PC-3 (cell line): ENCODE results near the gene CAPN3. TPM values are rescaled to one million over a fixed set of nuclear protein-coding genes. Genes with fewer than 3 reads are reported as not detected.

Source experiments
- ATAC-seq: fragments of 200-7000 bp; cut with Tn5 transposase; 2 replicates; pipeline ENCODE4 v1.9.1; 2020; ENCODE audit warnings: mild to moderate bottlenecking, moderate library complexity
- BruUV-seq: library from RNA; stranded (reverse); fragments of 400-500 nt; replicated peaks from 2 replicates; lab custom pipeline; 2021; lab: Mats Ljungman, UMichigan
- CTCF ChIA-PET: fragments of 300-600 bp; sonication (Branson Sonifier 250); formaldehyde crosslinking; loops from one replicate; lab custom pipeline; 2022; ENCODE audit warnings: antibody characterized with exemption; lab: Charles Lee
- POLR2A ChIA-PET: fragments of 300-600 bp; sonication (Branson Sonifier 250); formaldehyde crosslinking; loops from one replicate; lab custom pipeline; 2022; ENCODE audit warnings: antibody characterized with exemption; ENCODE audit not compliant: unreplicated experiment; lab: Charles Lee
- DNase-seq: peaks from one replicate; pipeline ENCODE4 v3.0.0-alpha.2; 2015
- H2AFZ ChIP-seq: fragments of 300-600 bp; sonication (generic); 2 replicates; pipeline ENCODE4 v1.6.0; 2016; ENCODE audit warnings: antibody characterized with exemption, low read length
- H3F3A ChIP-seq: fragments of 300-600 bp; sonication (generic); one replicate; pipeline ENCODE4 v1.6.0; 2017; ENCODE audit warnings: antibody characterized with exemption, low read length, control low read depth, mild to moderate bottlenecking; ENCODE audit not compliant: unreplicated experiment
- H3K27ac ChIP-seq: fragments of 300-600 bp; sonication (generic); 2 replicates; pipeline ENCODE4 v1.5.1; 2016; ENCODE audit warnings: mild to moderate bottlenecking, low read length
- H3K27me3 ChIP-seq: fragments of 300-600 bp; sonication (generic); 2 replicates; pipeline ENCODE4 v1.6.1; 2016; ENCODE audit warnings: low read length, mixed read lengths
- H3K36me3 ChIP-seq: fragments of 300-600 bp; sonication (generic); 2 replicates; pipeline ENCODE4 v1.6.1; 2016; ENCODE audit warnings: low read depth, mixed run types, low read length, mixed read lengths
- H3K4me1 ChIP-seq: fragments of 300-600 bp; sonication (generic); 2 replicates; pipeline ENCODE4 v1.5.1; 2016; ENCODE audit warnings: low read length; ENCODE audit not compliant: insufficient read depth
- H3K4me2 ChIP-seq: fragments of 300-600 bp; sonication (generic); 2 replicates; pipeline ENCODE4 v1.6.0; 2016; ENCODE audit warnings: low read length
- H3K4me3 ChIP-seq: fragments of 300-600 bp; sonication (generic); 2 replicates; pipeline ENCODE4 v1.5.1; 2016; ENCODE audit warnings: mild to moderate bottlenecking, low read length, mixed read lengths
- H3K79me2 ChIP-seq: fragments of 300-600 bp; sonication (generic); 2 replicates; pipeline ENCODE4 v1.6.1; 2017; ENCODE audit warnings: low read length, mixed read lengths
- H3K9ac ChIP-seq: fragments of 300-600 bp; sonication (generic); 2 replicates; pipeline ENCODE4 v1.6.0; 2016; ENCODE audit warnings: mild to moderate bottlenecking, low read length
- H3K9me2 ChIP-seq: fragments of 300-600 bp; sonication (generic); replicated peaks from 2 replicates; pipeline ENCODE4 v1.6.1; 2016; ENCODE audit warnings: mixed run types, low read length, mixed read lengths
- H3K9me3 ChIP-seq: fragments of 300-600 bp; sonication (generic); 2 replicates; pipeline ENCODE4 v1.6.1; 2016; ENCODE audit warnings: low read length, mixed read lengths
- H4K20me1 ChIP-seq: fragments of 300-600 bp; sonication (generic); 2 replicates; pipeline ENCODE4 v1.6.1; 2016; ENCODE audit warnings: low read length, mixed read lengths
- CTCF ChIP-seq: fragments of 300-600 bp; sonication (generic); conservative IDR thresholded peaks from 2 replicates; pipeline ENCODE4 v1.5.1; 2017; ENCODE audit warnings: antibody characterized with exemption, low read depth, mild to moderate bottlenecking, low read length
- EZH2 ChIP-seq: fragments of 300-600 bp; sonication (generic); IDR thresholded peaks from one replicate; pipeline ENCODE4 v1.6.1; 2017; ENCODE audit warnings: antibody characterized with exemption, mild to moderate bottlenecking, low read length; ENCODE audit not compliant: unreplicated experiment
- EZH2phosphoT487 ChIP-seq: fragments of 300-600 bp; sonication (generic); IDR thresholded peaks from 2 replicates; pipeline ENCODE4 v1.6.1; 2018; ENCODE audit warnings: mild to moderate bottlenecking, antibody characterized with exemption, low read length, borderline replicate concordance
- intact Hi-C: fragments of 100-400 bp; cut with micrococcal nuclease; formaldehyde crosslinking; loops from 2 replicates; pipeline ENCODE4 v1.9.0; 2023
- total RNA-seq: library from RNA; depleted of rRNA; stranded (reverse); fragments of >200 nt; gene quantifications from 2 replicates; pipeline ENCODE4 v1.2.3, GENCODE V29; 2014

The CAPN3 gene
- total RNA-seq, 1 experiment from 2014 or later: 0.40 TPM

- Histone ChIP-seq H2AFZ (no peak overlapping the region), H3K4me3 (no peak overlapping the region), H3K9ac (no peak overlapping the region), H3K36me3 (no peaks in the 10 kb centered on the region), H4K20me1 (no peaks in the 10 kb centered on the region), H3K4me2 (no peak overlapping the region), H3K9me2 (no peaks in the 10 kb centered on the region), H3K27me3 (no peaks in the 10 kb centered on the region), H3F3A (no peaks in the 10 kb centered on the region), H3K79me2 (no peaks in the 10 kb centered on the region), H3K27ac (no peak overlapping the region), H3K9me3 (no peaks in the 10 kb centered on the region), H3K4me1 (0 out of 2 replicates have a peak, but pooled peaks cover 8% of the 10 kb centered on the region)
- no peak for DNase-seq
- ATAC-seq: no peak
- ChIA-PET CTCF (interaction anchor here (0.5 kb wide), 1 partner anchor 139 kb away, joined by 5 read pairs; no protein-coding TSS in a partner anchor), POLR2A (no interaction called here)
- no TSS peak for BruUV-seq
- no peak for TF ChIP-seq CTCF
- no peak for TF ChIP-seq EZH2
- TF ChIP-seq EZH2phosphoT487: no peak
- intact Hi-C loops: no loop called here
Observed at GRCh38 chr15:42368096-42368495, 8.8 kb downstream of the CAPN3 start.

- BruUV-seq: no TSS peak
- Histone ChIP-seq H3K27ac (peak overlapping the region; percentile 41), H3K27me3 (no peaks in the 10 kb centered on the region), H2AFZ (peak overlapping the region; percentile 53), H3K9me3 (no peaks in the 10 kb centered on the region), H3K4me1 (0 out of 2 replicates have a peak, but pooled peaks cover 8% of the 10 kb centered on the region), H4K20me1 (no peaks in the 10 kb centered on the region), H3K4me2 (no peak overlapping the region), H3K9ac (0 out of 2 replicates have a peak overlapping the region, but pooled peaks have one; percentile 10), H3K4me3 (no peak overlapping the region), H3F3A (no peaks in the 10 kb centered on the region), H3K9me2 (no peaks in the 10 kb centered on the region), H3K79me2 (no peaks in the 10 kb centered on the region), H3K36me3 (no peaks in the 10 kb centered on the region)
- no peak for TF ChIP-seq EZH2phosphoT487
- peak; percentile 68 for TF ChIP-seq CTCF
- intact Hi-C loops: loop anchor here (1.0 to 5.0 kb wide), 3 partner anchors 98 to 304 kb away; partner anchors contain the start of genes GANC and TMEM87A
- peak; percentile 87 for ATAC-seq
- CTCF ChIA-PET: interaction anchor here (0.6 kb wide), 1 partner anchor 82 kb away, joined by 3 read pairs; no protein-coding TSS in a partner anchor
- DNase-seq: peak; percentile 69
- POLR2A ChIA-PET: interaction anchor here (0.5 kb wide), 1 partner anchor 21 kb away, joined by 5 read pairs; no protein-coding TSS in a partner anchor
Observed at GRCh38 chr15:42371096-42371495, 11.8 kb downstream of the CAPN3 start.

- DNase-seq (no peak), ATAC-seq (no peak)
- no peaks in the 10 kb centered on the region for H3K27me3 ChIP-seq
- H3K79me2 ChIP-seq: no peaks in the 10 kb centered on the region
- intact Hi-C loops: loop anchor here (5.0 kb wide), 1 partner anchor 306 kb away; no protein-coding TSS in a partner anchor
- H2AFZ ChIP-seq: no peak overlapping the region
- no peak overlapping the region for H3K9ac ChIP-seq
- ChIA-PET CTCF (no interaction called here), POLR2A (no interaction called here)
- TF ChIP-seq EZH2 (no peak), EZH2phosphoT487 (no peak), CTCF (no peak)
- no peak overlapping the region for H3K4me3 ChIP-seq
- no peaks in the 10 kb centered on the region for H3K9me2 ChIP-seq
- H3K4me2 ChIP-seq: no peak overlapping the region
- no peaks in the 10 kb centered on the region for H3K9me3 ChIP-seq
- no peak overlapping the region for H3K27ac ChIP-seq
- no TSS peak for BruUV-seq
- H3F3A ChIP-seq: no peaks in the 10 kb centered on the region
- H3K4me1 ChIP-seq: 0 out of 2 replicates have a peak, but pooled peaks cover 8% of the 10 kb centered on the region
- H4K20me1 ChIP-seq: no peaks in the 10 kb centered on the region
- H3K36me3 ChIP-seq: no peaks in the 10 kb centered on the region
Observed at GRCh38 chr15:42373274-42373673, 14.0 kb downstream of the CAPN3 start.
